ENCODE data around the gene MRPL48.
"Not testable (repeated sequence)": the region's sequence is repeated elsewhere in the genome, so short reads cannot be mapped to it uniquely, and the experiment has no call there.

The MRPL48 gene

DNA sequence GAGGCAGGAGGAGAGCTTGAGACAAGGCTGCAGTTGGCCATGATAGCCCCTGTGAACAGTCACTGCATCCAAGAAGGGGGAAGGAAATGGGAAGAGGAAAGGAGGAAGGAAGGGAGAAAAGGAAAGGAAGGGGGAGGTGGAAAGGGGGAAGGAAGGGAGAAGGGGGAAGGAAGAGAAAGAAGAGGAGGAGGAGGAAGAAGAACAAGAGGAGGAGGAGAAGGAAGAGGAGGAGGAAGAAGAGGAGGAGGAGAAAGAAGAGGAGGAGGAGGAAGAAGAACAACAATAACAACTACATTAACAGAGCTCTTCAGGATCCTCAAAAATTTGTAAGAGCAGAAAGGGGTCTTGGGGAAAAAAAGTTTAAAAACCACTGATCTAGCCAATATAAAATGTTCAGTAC, 32.0 kb upstream of the MRPL48 start:
- H3K4me1 ChIP-seq (ENCODE audit: insufficient read depth, low read length): peaks cover 22% of the 10 kb centered on the region
- H3K27me3 ChIP-seq (ENCODE audit: insufficient read depth, low read length): no peaks in the 10 kb centered on the region
- H3K27ac ChIP-seq (ENCODE audit: low read depth, low read length): no peak overlapping the region
- H3K4me3 ChIP-seq (ENCODE audit: low read length): no peak overlapping the region
- H3K9me3 ChIP-seq (ENCODE audit: insufficient read depth, low read depth, low read length): no peaks in the 10 kb centered on the region
- H3K36me3 ChIP-seq (ENCODE audit: insufficient read depth, low read length): no peaks in the 10 kb centered on the region
- no peak overlapping the region for H3K9ac ChIP-seq (ENCODE audit: low read depth, low read length)

- H3K36me3 ChIP-seq (ENCODE audit: insufficient read depth, low read length): no peaks in the 10 kb centered on the region
- H3K9ac ChIP-seq (ENCODE audit: low read depth, low read length): no peak overlapping the region
- WGBS: 87% methylated on average over 4 of the region's 5 CpGs
- H3K4me1 ChIP-seq (ENCODE audit: insufficient read depth, low read length): peaks cover 22% of the 10 kb centered on the region
- no peaks in the 10 kb centered on the region for H3K9me3 ChIP-seq (ENCODE audit: insufficient read depth, low read depth, low read length)
- peak overlapping the region; percentile 99 for H3K4me3 ChIP-seq (ENCODE audit: low read length)
- H3K27ac ChIP-seq (ENCODE audit: low read depth, low read length): no peak overlapping the region
- no peaks in the 10 kb centered on the region for H3K27me3 ChIP-seq (ENCODE audit: insufficient read depth, low read length)
Measured at GRCh38 chr11:73757598-73757997, 30.1 kb upstream of the MRPL48 start.

DNA sequence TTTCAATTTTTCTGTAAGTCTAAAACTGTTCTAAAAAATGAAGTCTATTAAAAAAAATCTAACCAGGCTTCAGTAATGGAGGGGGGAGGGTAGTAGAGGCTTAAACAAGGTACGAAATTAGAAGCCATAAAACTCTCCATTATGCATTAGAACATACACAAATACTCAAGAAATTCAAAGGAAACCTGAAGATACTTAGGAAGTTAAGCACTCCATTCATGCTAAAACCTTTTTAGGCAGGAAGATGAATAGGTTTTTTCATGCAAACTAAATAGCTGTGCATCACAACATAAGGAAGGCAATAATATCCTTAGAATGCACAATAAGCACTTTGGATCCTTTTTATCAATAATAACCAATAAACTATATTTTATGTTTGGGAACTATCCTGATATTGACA, 29.2 kb upstream of the MRPL48 start:
- no peaks in the 10 kb centered on the region for H3K36me3 ChIP-seq (ENCODE audit: insufficient read depth, low read length)
- WGBS: no CpG with 5 or more reads among the region's 1 CpG
- H3K9ac ChIP-seq (ENCODE audit: low read depth, low read length): no peak overlapping the region
- H3K27ac ChIP-seq (ENCODE audit: low read depth, low read length): no peak overlapping the region
- H3K4me3 ChIP-seq (ENCODE audit: low read length): peak overlapping the region; percentile 99
- H3K9me3 ChIP-seq (ENCODE audit: insufficient read depth, low read depth, low read length): no peaks in the 10 kb centered on the region
- H3K4me1 ChIP-seq (ENCODE audit: insufficient read depth, low read length): peaks cover 22% of the 10 kb centered on the region
- H3K27me3 ChIP-seq (ENCODE audit: insufficient read depth, low read length): no peaks in the 10 kb centered on the region

- Histone ChIP-seq H3K27ac (ENCODE audit: low read depth, low read length) (no peak overlapping the region; the same call in 1 of the 2 replicates), H3K9me3 (ENCODE audit: insufficient read depth, low read depth, low read length) (no peaks in the 10 kb centered on the region), H3K4me3 (ENCODE audit: low read length) (peak overlapping the region; percentile 99), H3K27me3 (ENCODE audit: insufficient read depth, low read length) (no peaks in the 10 kb centered on the region), H3K4me1 (ENCODE audit: insufficient read depth, low read length) (peaks cover 22% of the 10 kb centered on the region), H3K36me3 (ENCODE audit: insufficient read depth, low read length) (no peaks in the 10 kb centered on the region), H3K9ac (ENCODE audit: low read depth, low read length) (peak overlapping the region; percentile 90)
- under 1% methylated on average over 8 of the region's 8 CpGs for WGBS
Measured at GRCh38 chr11:73759610-73760134, 28.0 kb upstream of the MRPL48 start.

- Histone ChIP-seq H3K4me1 (ENCODE audit: insufficient read depth, low read length) (peaks cover 22% of the 10 kb centered on the region), H3K9me3 (ENCODE audit: insufficient read depth, low read depth, low read length) (no peaks in the 10 kb centered on the region), H3K4me3 (ENCODE audit: low read length) (peak overlapping the region; percentile 99), H3K36me3 (ENCODE audit: insufficient read depth, low read length) (no peaks in the 10 kb centered on the region), H3K27me3 (ENCODE audit: insufficient read depth, low read length) (no peaks in the 10 kb centered on the region), H3K9ac (ENCODE audit: low read depth, low read length) (peak overlapping the region; percentile 90), H3K27ac (ENCODE audit: low read depth, low read length) (peak overlapping the region; percentile 86)
- under 1% methylated on average over 44 of the region's 44 CpGs for WGBS
Measured at GRCh38 chr11:73760135-73760678, 27.5 kb upstream of the MRPL48 start.

- peaks cover 22% of the 10 kb centered on the region for H3K4me1 ChIP-seq (ENCODE audit: insufficient read depth, low read length)
- whole genome bisulfite sequencing: under 1% methylated on average over 74 of the region's 74 CpGs
- H3K27ac ChIP-seq (ENCODE audit: low read depth, low read length): peak within 1 kb of the TSS; percentile 86
- peak within 1 kb of the TSS; percentile 99 for H3K4me3 ChIP-seq (ENCODE audit: low read length)
- H3K36me3 ChIP-seq (ENCODE audit: insufficient read depth, low read length): no peaks in the 10 kb centered on the region
- H3K9ac ChIP-seq (ENCODE audit: low read depth, low read length): peak within 1 kb of the TSS; percentile 90
- no peaks in the 10 kb centered on the region for H3K9me3 ChIP-seq (ENCODE audit: insufficient read depth, low read depth, low read length)
- H3K27me3 ChIP-seq (ENCODE audit: insufficient read depth, low read length): no peaks in the 10 kb centered on the region
Measured at GRCh38 chr11:73760679-73761402, 26.8 kb upstream of the MRPL48 start, which contains the start of gene RAB6A. RAB6A (minus strand) TSS chr11:73761074; CDS start chr11:73760635, 439 bp downstream.

DNA sequence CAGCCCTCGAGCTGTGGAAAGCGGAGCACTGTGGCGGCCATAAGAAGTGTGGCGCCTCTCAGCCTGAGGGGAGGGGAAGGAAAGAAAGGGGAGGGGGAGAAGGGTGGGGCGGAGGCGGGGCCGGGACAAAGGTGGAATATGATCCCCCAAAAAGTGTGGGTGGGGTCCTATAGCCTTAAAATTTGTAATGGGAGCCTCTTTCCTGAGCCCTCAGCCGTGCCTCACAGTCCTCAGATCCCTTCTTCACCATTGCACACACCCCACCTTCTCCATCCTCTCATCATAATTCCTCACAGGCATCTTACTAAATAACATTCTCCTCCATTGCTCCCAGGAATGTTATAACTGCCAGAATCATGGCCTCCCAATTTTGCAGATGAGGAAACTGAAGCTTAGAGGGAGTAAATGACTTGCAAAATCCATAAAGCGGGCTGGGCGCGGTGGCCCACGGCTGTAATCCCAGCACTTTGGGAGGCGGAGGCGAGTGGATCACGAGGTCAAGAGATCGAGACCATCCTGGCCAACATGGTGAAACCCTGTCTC, 26.2 kb upstream of the MRPL48 start:
- no peaks in the 10 kb centered on the region for H3K36me3 ChIP-seq (ENCODE audit: insufficient read depth, low read length)
- peak overlapping the region; percentile 69 for H3K27ac ChIP-seq (ENCODE audit: low read depth, low read length)
- H3K9me3 ChIP-seq (ENCODE audit: insufficient read depth, low read depth, low read length): no peaks in the 10 kb centered on the region
- peak overlapping the region; percentile 45 for H3K9ac ChIP-seq (ENCODE audit: low read depth, low read length)
- 47% methylated on average over 16 of the region's 16 CpGs for WGBS
- peaks cover 22% of the 10 kb centered on the region for H3K4me1 ChIP-seq (ENCODE audit: insufficient read depth, low read length)
- H3K27me3 ChIP-seq (ENCODE audit: insufficient read depth, low read length): peaks cover 3% of the 10 kb centered on the region; the same call in 1 of the 2 replicates
- H3K4me3 ChIP-seq (ENCODE audit: low read length): peak overlapping the region; percentile 99

GRCh38 chr11:73762732-73763131, 24.9 kb upstream of the MRPL48 start:
- Histone ChIP-seq H3K4me3 (ENCODE audit: low read length) (no peak overlapping the region), H3K9ac (ENCODE audit: low read depth, low read length) (no peak overlapping the region), H3K36me3 (ENCODE audit: insufficient read depth, low read length) (no peaks in the 10 kb centered on the region), H3K4me1 (ENCODE audit: insufficient read depth, low read length) (peaks cover 17% of the 10 kb centered on the region), H3K9me3 (ENCODE audit: insufficient read depth, low read depth, low read length) (no peaks in the 10 kb centered on the region), H3K27me3 (ENCODE audit: insufficient read depth, low read length) (peaks cover 3% of the 10 kb centered on the region; the same call in 1 of the 2 replicates), H3K27ac (ENCODE audit: low read depth, low read length) (no peak overlapping the region)

DNA sequence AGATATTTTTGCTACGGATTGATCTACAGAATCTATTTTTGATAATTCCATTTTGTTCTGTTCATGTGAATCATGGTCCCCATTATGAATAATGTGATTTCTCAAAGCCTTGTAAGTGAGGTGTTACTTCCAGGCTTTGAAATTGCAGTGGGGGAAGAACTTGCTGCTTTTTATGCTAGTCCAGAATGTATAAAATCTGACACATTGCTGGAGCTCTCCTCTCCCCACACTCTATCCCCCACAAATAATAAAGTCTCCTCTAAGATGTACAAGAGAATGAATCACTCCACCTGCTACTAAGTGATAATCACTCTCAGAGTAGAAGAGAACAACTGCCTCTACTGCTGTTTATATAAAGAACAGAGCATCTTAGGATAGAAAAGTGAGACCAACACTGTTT, 20.9 kb upstream of the MRPL48 start:
- WGBS: 100% methylated on average over 1 of the region's 1 CpG
- Histone ChIP-seq H3K4me3 (ENCODE audit: low read length) (no peak overlapping the region), H3K4me1 (ENCODE audit: insufficient read depth, low read length) (no peaks in the 10 kb centered on the region), H3K27me3 (ENCODE audit: insufficient read depth, low read length) (peaks cover 3% of the 10 kb centered on the region; the same call in 1 of the 2 replicates), H3K27ac (ENCODE audit: low read depth, low read length) (no peak overlapping the region), H3K9me3 (ENCODE audit: insufficient read depth, low read depth, low read length) (no peaks in the 10 kb centered on the region), H3K9ac (ENCODE audit: low read depth, low read length) (no peak overlapping the region), H3K36me3 (ENCODE audit: insufficient read depth, low read length) (no peaks in the 10 kb centered on the region)

- not testable (repeated sequence) for H3K4me3 ChIP-seq (ENCODE audit: low read length); H3K9ac ChIP-seq (ENCODE audit: low read depth, low read length); H3K4me1 ChIP-seq (ENCODE audit: insufficient read depth, low read length); H3K36me3 ChIP-seq (ENCODE audit: insufficient read depth, low read length); H3K27me3 ChIP-seq (ENCODE audit: insufficient read depth, low read length); H3K27ac ChIP-seq (ENCODE audit: low read depth, low read length); H3K9me3 ChIP-seq (ENCODE audit: insufficient read depth, low read depth, low read length)
- WGBS: 97% methylated on average over 7 of the region's 7 CpGs
Measured at GRCh38 chr11:73770811-73771210, 16.9 kb upstream of the MRPL48 start.

DNA sequence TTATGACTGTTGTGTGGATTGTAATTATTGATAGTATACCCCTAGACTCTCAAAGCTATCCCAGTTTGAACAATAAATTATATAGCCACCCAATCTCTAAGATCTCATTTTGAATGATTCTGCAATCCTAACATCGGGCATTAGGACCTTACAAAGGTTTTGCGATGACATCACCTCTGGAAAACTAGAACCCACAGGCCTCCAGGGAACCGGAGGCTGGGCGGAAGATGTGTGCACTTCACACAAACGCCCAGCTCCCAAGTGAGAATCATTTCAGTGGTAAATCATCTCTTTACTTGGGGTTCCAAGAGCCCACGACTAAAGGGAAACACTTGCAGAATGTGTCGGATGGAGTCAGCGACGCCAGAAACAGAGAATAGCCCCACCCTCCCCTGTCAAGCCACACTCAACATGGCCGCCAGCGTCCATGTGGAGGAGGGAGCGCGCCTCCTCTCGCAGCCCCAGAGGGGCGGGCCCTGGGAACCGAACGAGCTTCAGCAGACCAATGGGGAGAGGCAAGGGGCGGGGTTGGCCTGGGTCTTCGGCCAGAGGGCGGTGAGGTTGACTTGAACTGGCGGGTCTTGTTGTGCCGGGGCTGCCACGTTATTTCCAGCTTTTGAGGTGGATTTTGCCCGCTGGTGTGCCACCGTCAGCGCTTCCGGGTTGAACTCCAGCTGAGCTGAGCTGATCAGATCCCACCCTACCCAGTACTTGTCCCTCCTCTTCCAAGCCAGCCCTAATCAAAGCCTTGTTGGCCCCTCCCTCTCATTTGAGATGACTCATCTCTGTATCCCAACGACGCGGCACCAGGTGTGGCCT, 8.4 kb upstream of the MRPL48 start:
- peak overlapping the region; percentile 82 for H3K4me3 ChIP-seq (ENCODE audit: low read length)
- H3K4me1 ChIP-seq (ENCODE audit: insufficient read depth, low read length): peaks cover 6% of the 10 kb centered on the region
- H3K36me3 ChIP-seq (ENCODE audit: insufficient read depth, low read length): no peaks in the 10 kb centered on the region
- WGBS: under 1% methylated on average over 30 of the region's 30 CpGs
- no peaks in the 10 kb centered on the region for H3K9me3 ChIP-seq (ENCODE audit: insufficient read depth, low read depth, low read length)
- H3K9ac ChIP-seq (ENCODE audit: low read depth, low read length): peak overlapping the region; percentile 86
- no peaks in the 10 kb centered on the region for H3K27me3 ChIP-seq (ENCODE audit: insufficient read depth, low read length)
- H3K27ac ChIP-seq (ENCODE audit: low read depth, low read length): peak overlapping the region; percentile 97
